H1 (cell line): ENCODE data around the gene HK1. TPM values are rescaled to one million over a fixed set of nuclear protein-coding genes. Genes with fewer than 3 reads are reported as not detected.

Source experiments
- ASH2L ChIP-seq: fragments of 200-600, 300-600 bp; sonication (generic); IDR thresholded peaks from one replicate; pipeline ENCODE4 v1.7.1; 2017; ENCODE audit warnings: low read length
- CHD2 ChIP-seq: IDR thresholded peaks from 2 replicates; pipeline ENCODE4 v1.6.1; 2012; ENCODE audit warnings: low read length, improper control_type of control experiment
- CHD7 ChIP-seq: fragments of 300-600 bp; sonication (generic); IDR thresholded peaks from 2 replicates; pipeline ENCODE4 v1.7.1; 2012; ENCODE audit warnings: low read length, moderate library complexity, mild to moderate bottlenecking, inconsistent platforms; ENCODE audit not compliant: insufficient replicate concordance
- CTCF ChIP-seq, 3 experiments: IDR thresholded peaks; 1 replicate in 2 of 3; 2 replicates in 1 of 3; pipeline versions ENCODE4 v1.5.1 to v1.6.1; 2011; ENCODE audit warnings: low read length in 3 of 3, mild to moderate bottlenecking in 3 of 3, inconsistent platforms in 2 of 3, low read depth in 1 of 3, moderate library complexity in 1 of 3; ENCODE audit not compliant: insufficient read depth in 1 of 3; ENCODE audit errors: control extremely low read depth in 1 of 3
- EGR1 ChIP-seq: IDR thresholded peaks from 2 replicates; pipeline ENCODE4 v1.6.1; 2011; ENCODE audit warnings: low read depth, low read length, borderline replicate concordance
- EP300 ChIP-seq, 2 experiments: IDR thresholded peaks; 1 replicate in 1 of 2; 2 replicates in 1 of 2; pipeline ENCODE4 v1.6.1; 2011 to 2012; ENCODE audit warnings: low read depth in 2 of 2, low read length in 2 of 2, mild to moderate bottlenecking in 2 of 2, borderline replicate concordance in 1 of 2, inconsistent platforms in 1 of 2, moderate library complexity in 1 of 2
- GTF2F1 ChIP-seq: IDR thresholded peaks from 2 replicates; pipeline ENCODE4 v1.6.1; 2012; ENCODE audit warnings: low read depth, low read length, improper control_type of control experiment, borderline replicate concordance
- KDM1A ChIP-seq: fragments of 200-600, 300-600 bp; sonication (generic); IDR thresholded peaks from 2 replicates; pipeline ENCODE4 v1.7.1; 2016; ENCODE audit warnings: mild to moderate bottlenecking, low read length, borderline replicate concordance
- polyA plus RNA-seq, 7 experiments: library from polyadenylated mRNA; depleted of rRNA in 3 of 7; stranded (reverse) in 5 of 7; unstranded in 2 of 7; fragments of >200 nt in 5 of 7; fragments of 200-250 nt in 2 of 7; gene quantifications; 1 replicate in 5 of 7; 2 replicates in 1 of 7; 4 replicates in 1 of 7; pipeline versions ENCODE4 v1.2.1 to v1.2.3, GENCODE V29; 2011 to 2013; ENCODE audit warnings: missing spikeins in 2 of 7, mixed read lengths in 2 of 7
- total RNA-seq: library from RNA; stranded (reverse); fragmentation: NEBNext Ultra II Directional; extraction: Animal tissue kit (Norgen Biotek cat#: 25700); gene quantifications from 2 replicates; pipeline ENCODE4 v1.2.1, GENCODE V29; 2021

Gene HK1
- total and polyA plus RNA-seq, 2 of the 8 experiments (the other 6 are each of a cell fraction or from before 2014, with no cell fraction given), result 55.8 to 247 TPM

- TF ChIP-seq KDM1A (no peak), CHD2 (no peak), GTF2F1 (no peak), EGR1 (no peak), ASH2L (no peak), CTCF (IDR thresholded peaks at IDR 0.05; ENCODE audit: control extremely low read depth in 1 of 3, insufficient read depth in 1 of 3, low read depth in 1 of 3, low read length in 3 of 3) (no peak), EP300 (IDR thresholded peaks at IDR 0.05; ENCODE audit: borderline replicate concordance in 1 of 2, low read depth in 2 of 2, low read length in 2 of 2) (peak in 1 of 2 experiments; percentile 71; a peak in 1 of 3 replicates), CHD7 (peak; percentile 75)
Observed at GRCh38 chr10:69329721-69330178, 51.5 kb downstream of the HK1 start (continued).
